ENCODE measurements around the gene RAMP2. TPM values are rescaled to one million over a fixed set of nuclear protein-coding genes. Genes with fewer than 3 reads are reported as not detected.

The RAMP2 gene
- polyA plus RNA-seq, 2 of the 4 experiments (the other 2 are of a cell fraction), result 0.49 to 0.87 TPM

DNA sequence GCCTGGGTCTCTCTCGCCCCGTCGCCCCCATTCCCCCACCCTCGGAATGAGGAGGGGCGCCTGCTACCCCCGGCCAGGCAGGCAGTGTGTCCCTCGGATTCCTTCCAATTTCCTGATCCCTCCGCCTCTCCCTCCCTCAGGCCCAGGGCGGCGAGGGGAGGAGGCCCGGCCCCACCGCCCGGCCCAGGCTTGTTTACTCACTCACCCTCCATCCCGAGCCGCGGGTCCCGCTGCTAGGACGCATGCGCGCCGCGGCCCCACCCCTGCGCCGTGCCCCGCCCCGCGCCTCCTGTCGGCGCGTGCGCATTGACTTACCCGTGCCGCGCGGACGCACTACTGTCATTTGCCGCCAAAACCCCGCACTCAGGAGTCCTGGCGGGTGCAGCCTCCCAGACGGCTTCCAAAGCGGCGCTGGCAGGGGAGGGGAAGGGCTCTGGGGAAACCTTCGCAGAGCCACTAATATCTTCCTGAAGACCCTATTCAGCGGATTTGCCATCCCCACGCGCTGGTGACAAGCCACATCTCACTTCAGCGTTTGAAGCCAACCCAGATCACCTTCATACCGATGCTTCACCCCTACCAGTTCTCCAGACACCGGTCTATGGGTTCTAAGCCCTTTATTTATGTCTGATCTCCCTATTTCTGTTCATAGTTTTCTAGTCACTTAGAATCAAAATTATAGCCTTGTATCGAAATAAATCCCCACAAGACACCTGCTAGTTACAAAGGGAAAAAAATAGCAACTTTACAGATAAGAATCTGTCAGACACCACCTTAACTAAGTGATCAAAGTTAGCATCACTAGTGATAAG is 16.0 kb upstream of the RAMP2 start, which contains the start of gene EZH1 (continued):
- 0 out of 2 replicates have a peak, but pooled peaks have one; percentile 37 for TF ChIP-seq ZSCAN20 (CRISPR knock-in tag; IDR thresholded peaks at IDR 0.05)
- no peak for TF ChIP-seq CHD4 (IDR thresholded peaks at IDR 0.05; ENCODE audit: borderline replicate concordance)
- TF ChIP-seq JUNB (IDR thresholded peaks at IDR 0.05), result no peak
- TF ChIP-seq NR3C1 (IDR thresholded peaks at IDR 0.05), result no peak
- TF ChIP-seq CBX8 (IDR thresholded peaks at IDR 0.05), result no peak
- 0 out of 2 replicates have a peak, but pooled peaks have one; percentile 63 for TF ChIP-seq MYC (IDR thresholded peaks at IDR 0.05; ENCODE audit: borderline replicate concordance, low read length)
- peak; percentile 80 for TF ChIP-seq HOXB5 (CRISPR knock-in tag; IDR thresholded peaks at IDR 0.05)
- TF ChIP-seq KDM5A (IDR thresholded peaks at IDR 0.05), result no peak
- TF ChIP-seq HDAC2 (IDR thresholded peaks at IDR 0.05), result peak; percentile 54; the same call in 1 of the 2 replicates
- no peak for TF ChIP-seq KDM1A (IDR thresholded peaks at IDR 0.05; ENCODE audit: low read depth)
- no peak for TF ChIP-seq RARB (CRISPR knock-in tag; IDR thresholded peaks at IDR 0.05)
- no peak for TF ChIP-seq TP53 (CRISPR knock-in tag; IDR thresholded peaks at IDR 0.05)
- no peak for TF ChIP-seq ESRRA (IDR thresholded peaks at IDR 0.05; ENCODE audit: borderline replicate concordance, low read length)
- peak; percentile 88 to 93; a peak in 4 of 5 replicates for TF ChIP-seq JUN (IDR thresholded peaks at IDR 0.05)
- no peak for TF ChIP-seq CBX2 (IDR thresholded peaks at IDR 0.05; ENCODE audit: borderline replicate concordance, low read depth)
- TF ChIP-seq REST (IDR thresholded peaks at IDR 0.05), result no peak
- no peak for TF ChIP-seq EHF (CRISPR knock-in tag; IDR thresholded peaks at IDR 0.05)
- TF ChIP-seq, protein P1, sequence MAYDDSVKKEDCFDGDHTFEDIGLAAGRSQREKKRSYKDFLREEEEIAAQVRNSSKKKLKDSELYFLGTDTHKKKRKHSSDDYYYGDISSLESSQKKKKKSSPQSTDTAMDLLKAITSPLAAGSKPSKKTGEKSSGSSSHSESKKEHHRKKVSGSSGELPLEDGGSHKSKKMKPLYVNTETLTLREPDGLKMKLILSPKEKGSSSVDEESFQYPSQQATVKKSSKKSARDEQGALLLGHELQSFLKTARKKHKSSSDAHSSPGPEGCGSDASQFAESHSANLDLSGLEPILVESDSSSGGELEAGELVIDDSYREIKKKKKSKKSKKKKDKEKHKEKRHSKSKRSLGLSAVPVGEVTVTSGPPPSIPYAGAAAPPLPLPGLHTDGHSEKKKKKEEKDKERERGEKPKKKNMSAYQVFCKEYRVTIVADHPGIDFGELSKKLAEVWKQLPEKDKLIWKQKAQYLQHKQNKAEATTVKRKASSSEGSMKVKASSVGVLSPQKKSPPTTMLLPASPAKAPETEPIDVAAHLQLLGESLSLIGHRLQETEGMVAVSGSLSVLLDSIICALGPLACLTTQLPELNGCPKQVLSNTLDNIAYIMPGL (CRISPR knock-in tag; IDR thresholded peaks at IDR 0.05; ENCODE audit: borderline replicate concordance), result no peak
- TF ChIP-seq MAFK (IDR thresholded peaks at IDR 0.05; ENCODE audit: partially characterized antibody), result no peak
- peak; percentile 90 for TF ChIP-seq BCL3 (IDR thresholded peaks at IDR 0.05)
- peak; percentile 97 for TF ChIP-seq RNF2 (IDR thresholded peaks at IDR 0.05; ENCODE audit: borderline replicate concordance, low read depth)
- TF ChIP-seq FOSL2 (IDR thresholded peaks at IDR 0.05), result no peak
- no peak for TF ChIP-seq FOSL2 (CRISPR knock-in tag; IDR thresholded peaks at IDR 0.05)

All from A549 (cell line).